ENCODE results near the gene CYBC1. TPM values are rescaled to one million over a fixed set of nuclear protein-coding genes. Genes with fewer than 3 reads are reported as not detected.

CYBC1 gene
- total and polyA plus RNA-seq, 2 donors (not counting 1 experiment from before 2014, with no cell fraction given): 328 to 569 TPM

GRCh38 chr17:82419540-82419939, 31.0 kb downstream of the CYBC1 start:
- Mint-ChIP-seq H3K27me3 (no peaks in the 10 kb centered on the region), H3K4me3 (peak overlapping the region; percentile 89), H3K9me3 (ENCODE audit: insufficient read depth) (no peaks in the 10 kb centered on the region), H3K4me1 (peaks cover 21% of the 10 kb centered on the region), H3K27ac (peak overlapping the region; percentile 63)
- no peak overlapping the region for H2AFZ ChIP-seq (ENCODE audit: insufficient read depth, low read depth, low read length, poor library complexity, severe bottlenecking)
- intact Hi-C loops (cut with micrococcal nuclease): loop anchor here (2.0 to 10.0 kb wide), 5 partner anchors 125 to 229 kb away; partner anchors contain the start of gene WDR45B
- ChIA-PET POLR2A (interaction anchor here (0.7 to 1.4 kb wide), 3 partner anchors 15 to 359 kb away, joined by 4 to 6 read pairs (median 6); no protein-coding TSS in a partner anchor), CTCF (interaction anchor here (0.8 to 1.7 kb wide), 5 partner anchors 8 to 74 kb away, joined by 3 to 11 read pairs (median 5); no protein-coding TSS in a partner anchor)
- H3K36me3 ChIP-seq (replicated peaks in 1 of 2; ENCODE audit: control extremely low read depth in 1 of 2, control insufficient read depth in 1 of 2, extremely low read depth in 1 of 2, insufficient read depth in 2 of 2, low read length in 1 of 2): peaks cover 0 to 29% of the 10 kb centered on the region in 2 experiments
- H3K4me1 ChIP-seq (ENCODE audit: control insufficient read depth in 2 of 2, insufficient read depth in 2 of 2, low read length in 2 of 2): peaks cover 18 to 21% of the 10 kb centered on the region in 2 donors
- peak overlapping the region; percentile 93 for H3K4me2 ChIP-seq (replicated peaks; ENCODE audit: low read depth, low read length, poor library complexity, severe bottlenecking)
- peaks cover 40% of the 10 kb centered on the region for H3K79me2 ChIP-seq (ENCODE audit: control insufficient read depth, insufficient read depth, low read length)
- H4K20me1 ChIP-seq (ENCODE audit: control insufficient read depth, insufficient read depth, low read length, poor library complexity, severe bottlenecking): peaks cover 34% of the 10 kb centered on the region
- DNase-seq (peak; percentile 44), ATAC-seq (ENCODE audit: low read depth) (no peak)
- H3K9ac ChIP-seq (ENCODE audit: low read length): peak overlapping the region; percentile 93
- H3K27me3 ChIP-seq (replicated peaks in 1 of 4; ENCODE audit: control extremely low read depth in 1 of 4, control insufficient read depth in 3 of 4, insufficient read depth in 4 of 4, low read length in 3 of 4): no peaks in the 10 kb centered on the region
- H3K27ac ChIP-seq (ENCODE audit: low read length in 2 of 2): peak overlapping the region; percentile 11 to 74
- peak overlapping the region; percentile 14 to 90 (median 73) for H3K4me3 ChIP-seq (ENCODE audit: control extremely low read depth in 1 of 5, extremely low read depth in 1 of 5, insufficient read depth in 1 of 5, low read depth in 2 of 5, low read length in 4 of 5)
- peaks cover 0 to 6% (median 0%) of the 10 kb centered on the region in 3 donors for H3K9me3 ChIP-seq (ENCODE audit: control extremely low read depth in 1 of 3, control insufficient read depth in 2 of 3, insufficient read depth in 1 of 3, low read length in 2 of 3)
- 50% methylated on average over 1 of the region's 2 CpGs for WGBS (ENCODE audit: insufficient coverage)
- no peak for TF ChIP-seq EZH2 (IDR thresholded peaks at IDR 0.05; ENCODE audit: borderline replicate concordance, insufficient read depth, low read depth, low read length, poor library complexity, severe bottlenecking)
- no peak for TF ChIP-seq CTCF (IDR thresholded peaks at IDR 0.05)

Data from B cell (primary cell).